Ishikawa (cell line): ENCODE data around the gene BAIAP3.

Experiments
- CEBPB ChIP-seq: IDR thresholded peaks from 2 replicates; pipeline ENCODE4 v1.6.1; 2012
- CREB1 ChIP-seq: IDR thresholded peaks from 2 replicates; pipeline ENCODE4 v1.6.1; 2012; ENCODE audit warnings: low read depth
- EGR1 ChIP-seq: IDR thresholded peaks from 2 replicates; pipeline ENCODE4 v1.6.1; 2012
- EP300 ChIP-seq: IDR thresholded peaks from 2 replicates; pipeline ENCODE4 v1.6.1; 2012; ENCODE audit warnings: borderline replicate concordance
- FOXM1 ChIP-seq: IDR thresholded peaks from 2 replicates; pipeline ENCODE4 v1.6.1; 2012; ENCODE audit warnings: low read depth, borderline replicate concordance
- NFIC ChIP-seq: IDR thresholded peaks from 2 replicates; pipeline ENCODE4 v1.6.1; 2012
- RAD21 ChIP-seq: IDR thresholded peaks from 2 replicates; pipeline ENCODE4 v1.6.1; 2012; ENCODE audit warnings: low read depth
- TAF1 ChIP-seq: IDR thresholded peaks from 2 replicates; pipeline ENCODE4 v1.6.1; 2012; ENCODE audit warnings: low read depth, mild to moderate bottlenecking
- TCF12 ChIP-seq: IDR thresholded peaks from 2 replicates; pipeline ENCODE4 v1.6.1; 2012; ENCODE audit warnings: low read depth
- TEAD4 ChIP-seq: IDR thresholded peaks from 2 replicates; pipeline ENCODE4 v1.6.1; 2012
- YY1 ChIP-seq: IDR thresholded peaks from 2 replicates; pipeline ENCODE4 v1.6.1; 2012; ENCODE audit warnings: low read depth
- ZBTB7A ChIP-seq: IDR thresholded peaks from 2 replicates; pipeline ENCODE4 v1.6.1; 2012; ENCODE audit warnings: low read depth
- TF ChIP-seq, protein P1 (sequence below): IDR thresholded peaks from 2 replicates; pipeline ENCODE4 v1.6.1; 2012; ENCODE audit warnings: low read depth, mild to moderate bottlenecking
- TF ChIP-seq, protein P2 (sequence below): IDR thresholded peaks from 2 replicates; pipeline ENCODE4 v1.6.1; 2012
- TF ChIP-seq, protein P3 (sequence below): IDR thresholded peaks from 2 replicates; pipeline ENCODE4 v1.6.1; 2012

BAIAP3 gene

GRCh38 chr16:1335211-1335971 lies 1.9 kb downstream of the BAIAP3 start:
- TF ChIP-seq ZBTB7A: no peak
- 0 out of 2 replicates have a peak, but pooled peaks have one; percentile 25 for TF ChIP-seq TAF1

DNA sequence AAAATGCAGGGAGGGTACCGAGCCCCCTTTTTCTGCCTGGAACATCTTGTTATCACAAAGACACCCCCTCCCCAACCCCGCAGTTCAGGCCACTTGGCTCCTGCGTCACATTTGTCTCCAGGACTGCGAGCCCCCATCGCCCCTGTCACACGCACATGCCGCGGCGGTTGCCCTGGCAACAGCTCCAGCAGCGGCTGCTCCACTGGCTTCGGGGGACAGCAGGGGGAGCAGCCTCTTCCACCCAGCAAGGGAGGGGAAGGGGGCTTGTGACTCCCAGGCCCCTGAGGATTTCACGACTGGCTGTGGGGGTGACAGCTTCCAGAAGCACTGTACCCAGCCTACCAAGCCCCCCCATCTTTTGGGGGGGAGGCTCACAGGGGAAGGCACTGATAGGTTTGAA lies 2.6 kb downstream of the BAIAP3 start:
- TF ChIP-seq NFIC (no peak), EGR1 (no peak), YY1 (no peak)
- TF ChIP-seq, protein P1, sequence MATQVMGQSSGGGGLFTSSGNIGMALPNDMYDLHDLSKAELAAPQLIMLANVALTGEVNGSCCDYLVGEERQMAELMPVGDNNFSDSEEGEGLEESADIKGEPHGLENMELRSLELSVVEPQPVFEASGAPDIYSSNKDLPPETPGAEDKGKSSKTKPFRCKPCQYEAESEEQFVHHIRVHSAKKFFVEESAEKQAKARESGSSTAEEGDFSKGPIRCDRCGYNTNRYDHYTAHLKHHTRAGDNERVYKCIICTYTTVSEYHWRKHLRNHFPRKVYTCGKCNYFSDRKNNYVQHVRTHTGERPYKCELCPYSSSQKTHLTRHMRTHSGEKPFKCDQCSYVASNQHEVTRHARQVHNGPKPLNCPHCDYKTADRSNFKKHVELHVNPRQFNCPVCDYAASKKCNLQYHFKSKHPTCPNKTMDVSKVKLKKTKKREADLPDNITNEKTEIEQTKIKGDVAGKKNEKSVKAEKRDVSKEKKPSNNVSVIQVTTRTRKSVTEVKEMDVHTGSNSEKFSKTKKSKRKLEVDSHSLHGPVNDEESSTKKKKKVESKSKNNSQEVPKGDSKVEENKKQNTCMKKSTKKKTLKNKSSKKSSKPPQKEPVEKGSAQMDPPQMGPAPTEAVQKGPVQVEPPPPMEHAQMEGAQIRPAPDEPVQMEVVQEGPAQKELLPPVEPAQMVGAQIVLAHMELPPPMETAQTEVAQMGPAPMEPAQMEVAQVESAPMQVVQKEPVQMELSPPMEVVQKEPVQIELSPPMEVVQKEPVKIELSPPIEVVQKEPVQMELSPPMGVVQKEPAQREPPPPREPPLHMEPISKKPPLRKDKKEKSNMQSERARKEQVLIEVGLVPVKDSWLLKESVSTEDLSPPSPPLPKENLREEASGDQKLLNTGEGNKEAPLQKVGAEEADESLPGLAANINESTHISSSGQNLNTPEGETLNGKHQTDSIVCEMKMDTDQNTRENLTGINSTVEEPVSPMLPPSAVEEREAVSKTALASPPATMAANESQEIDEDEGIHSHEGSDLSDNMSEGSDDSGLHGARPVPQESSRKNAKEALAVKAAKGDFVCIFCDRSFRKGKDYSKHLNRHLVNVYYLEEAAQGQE: no peak

GRCh38 chr16:1336619-1337018 lies 3.2 kb downstream of the BAIAP3 start:
- peak; percentile 67 for TF ChIP-seq EGR1
- TF ChIP-seq RAD21: no peak

DNA sequence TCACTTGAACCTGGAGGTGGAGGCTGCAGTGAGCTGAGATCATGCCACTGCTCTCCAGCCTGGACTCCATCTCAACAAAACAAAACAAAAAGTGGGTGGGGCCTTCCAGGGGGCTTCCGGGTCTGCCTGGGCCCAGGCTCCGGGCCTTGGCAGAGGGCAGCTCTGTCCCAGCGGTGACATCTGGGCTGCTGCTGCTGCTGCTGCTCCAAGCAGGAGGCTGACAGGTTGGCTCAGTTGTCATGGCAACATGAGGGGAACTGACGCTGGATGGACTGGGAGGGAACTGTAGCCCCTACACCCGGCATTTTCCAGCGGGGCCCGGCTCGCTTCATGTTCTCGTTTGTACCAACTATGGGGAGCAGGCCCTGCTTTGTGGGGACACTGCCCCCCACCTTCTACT lies 4.0 kb downstream of the BAIAP3 start:
- TF ChIP-seq TEAD4: no peak
- no peak for TF ChIP-seq EGR1
- TF ChIP-seq EP300: no peak
- TF ChIP-seq, protein P1: no peak
- TF ChIP-seq YY1: no peak
- TF ChIP-seq, protein P2, sequence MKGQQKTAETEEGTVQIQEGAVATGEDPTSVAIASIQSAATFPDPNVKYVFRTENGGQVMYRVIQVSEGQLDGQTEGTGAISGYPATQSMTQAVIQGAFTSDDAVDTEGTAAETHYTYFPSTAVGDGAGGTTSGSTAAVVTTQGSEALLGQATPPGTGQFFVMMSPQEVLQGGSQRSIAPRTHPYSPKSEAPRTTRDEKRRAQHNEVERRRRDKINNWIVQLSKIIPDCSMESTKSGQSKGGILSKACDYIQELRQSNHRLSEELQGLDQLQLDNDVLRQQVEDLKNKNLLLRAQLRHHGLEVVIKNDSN: no peak
- TF ChIP-seq TCF12: no peak
- no peak for TF ChIP-seq NFIC
- TF ChIP-seq CEBPB: no peak
- TF ChIP-seq ZBTB7A: no peak
- TF ChIP-seq TAF1: no peak
- TF ChIP-seq, protein P3, sequence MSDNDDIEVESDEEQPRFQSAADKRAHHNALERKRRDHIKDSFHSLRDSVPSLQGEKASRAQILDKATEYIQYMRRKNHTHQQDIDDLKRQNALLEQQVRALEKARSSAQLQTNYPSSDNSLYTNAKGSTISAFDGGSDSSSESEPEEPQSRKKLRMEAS: no peak

DNA sequence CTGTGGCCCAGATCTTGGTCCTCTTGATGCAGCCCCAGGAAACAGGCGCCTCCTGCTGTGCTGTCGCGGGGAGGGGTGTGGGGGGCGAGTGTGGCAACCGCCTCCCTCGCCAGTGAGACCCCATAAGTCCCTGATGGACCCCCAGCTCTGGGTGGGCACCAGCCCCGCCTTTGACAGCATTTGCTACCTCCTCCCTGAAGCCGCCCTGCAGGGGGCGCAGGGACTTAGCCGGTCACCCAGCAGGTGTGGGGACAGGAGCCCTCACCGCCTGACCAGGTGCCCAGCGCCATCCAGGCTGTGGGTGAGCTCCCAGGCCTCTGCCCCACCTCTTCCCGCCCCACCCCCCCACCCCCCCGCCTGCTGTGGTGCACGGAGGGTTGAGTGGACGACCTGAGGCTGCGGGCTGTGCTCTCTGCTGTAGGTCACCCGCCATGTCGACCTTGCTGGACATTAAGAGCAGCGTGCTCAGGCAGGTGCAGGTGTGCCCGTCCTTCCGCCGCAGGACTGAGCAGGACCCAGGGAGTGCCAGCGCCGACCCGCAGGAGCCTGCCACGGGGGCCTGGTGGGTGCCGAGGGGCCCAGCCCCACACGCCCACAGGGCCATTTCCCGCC lies 4.8 kb downstream of the BAIAP3 start:
- TF ChIP-seq, protein P2: no peak
- TF ChIP-seq RAD21: peak; percentile 36; the same call in 1 of the 2 replicates
- TF ChIP-seq CREB1: no peak
- no peak for TF ChIP-seq EP300
- no peak for TF ChIP-seq NFIC

DNA sequence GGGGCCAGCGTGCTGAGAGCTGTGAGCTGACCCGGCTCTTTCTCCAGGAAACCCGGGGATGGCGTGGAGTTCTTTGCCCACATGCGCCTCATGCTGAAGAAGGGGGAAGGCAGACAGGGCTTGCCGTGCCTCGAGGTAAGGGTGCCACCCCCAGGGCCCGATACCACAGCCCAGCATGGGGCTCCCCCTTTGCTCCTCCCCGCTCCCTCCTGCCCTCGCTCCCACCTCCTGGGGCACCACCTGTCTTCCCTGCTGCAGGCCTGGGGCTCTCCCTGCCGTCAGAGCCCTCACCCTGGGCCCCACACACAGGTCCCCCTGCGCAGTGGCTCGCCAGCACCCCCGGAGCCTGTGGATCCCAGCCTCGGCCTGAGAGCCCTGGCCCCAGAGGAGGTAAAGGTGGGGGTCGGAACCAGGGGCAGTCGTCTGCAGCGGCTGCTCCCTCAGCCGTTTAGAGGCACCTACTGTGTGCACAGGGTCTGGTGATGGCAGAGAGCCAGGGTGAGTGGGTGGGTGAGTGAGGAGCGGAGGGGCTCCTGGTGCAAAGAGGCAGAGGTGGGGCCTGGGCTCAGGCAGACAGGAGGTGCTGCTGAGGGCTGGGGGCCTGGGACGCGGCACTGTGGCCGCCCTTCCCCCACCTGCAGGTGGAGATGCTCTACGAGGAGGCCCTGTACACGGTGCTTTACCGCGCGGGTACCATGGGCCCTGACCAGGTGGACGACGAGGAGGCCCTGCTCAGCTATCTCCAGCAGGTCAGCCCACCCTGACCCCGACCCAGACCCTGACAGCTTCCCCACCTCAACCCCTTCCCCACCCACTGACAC lies 5.6 kb downstream of the BAIAP3 start:
- TF ChIP-seq YY1 (no peak), EP300 (no peak), EGR1 (no peak), RAD21 (no peak), FOXM1 (no peak), TEAD4 (no peak), NFIC (no peak), CREB1 (no peak), TAF1 (no peak), TCF12 (no peak), ZBTB7A (no peak), CEBPB (no peak)
- TF ChIP-seq, protein P1: no peak
- TF ChIP-seq, protein P2: no peak
- TF ChIP-seq, protein P3: no peak
